Fibroblast of villous mesenchyme (primary cell): ENCODE data around the gene FMNL1. TPM values are rescaled to one million over a fixed set of nuclear protein-coding genes. Genes with fewer than 3 reads are reported as not detected.

Experiments
- DNase-seq: peaks from one replicate; pipeline ENCODE4 v3.0.0-alpha.2; 2010; ENCODE audit warnings: low read depth
- H3K4me3 ChIP-seq: 2 replicates; pipeline ENCODE4 v1.5.1; 2011; ENCODE audit warnings: low read depth, mild to moderate bottlenecking, low read length
- total RNA-seq: library from RNA; depleted of rRNA; stranded (reverse); fragments of >200 nt; gene quantifications from 2 replicates; pipeline ENCODE4 v1.2.3, GENCODE V29; 2012
- TF ChIP-seq, protein P1 (sequence below): IDR thresholded peaks from 2 replicates; pipeline ENCODE4 v1.5.1; 2012; ENCODE audit warnings: low read depth, mild to moderate bottlenecking, low read length; ENCODE audit not compliant: insufficient read depth

The FMNL1 gene
- total RNA-seq, 1 donor, result 5.2 TPM

- H3K4me3 ChIP-seq, result no peak overlapping the region
- TF ChIP-seq, protein P1, sequence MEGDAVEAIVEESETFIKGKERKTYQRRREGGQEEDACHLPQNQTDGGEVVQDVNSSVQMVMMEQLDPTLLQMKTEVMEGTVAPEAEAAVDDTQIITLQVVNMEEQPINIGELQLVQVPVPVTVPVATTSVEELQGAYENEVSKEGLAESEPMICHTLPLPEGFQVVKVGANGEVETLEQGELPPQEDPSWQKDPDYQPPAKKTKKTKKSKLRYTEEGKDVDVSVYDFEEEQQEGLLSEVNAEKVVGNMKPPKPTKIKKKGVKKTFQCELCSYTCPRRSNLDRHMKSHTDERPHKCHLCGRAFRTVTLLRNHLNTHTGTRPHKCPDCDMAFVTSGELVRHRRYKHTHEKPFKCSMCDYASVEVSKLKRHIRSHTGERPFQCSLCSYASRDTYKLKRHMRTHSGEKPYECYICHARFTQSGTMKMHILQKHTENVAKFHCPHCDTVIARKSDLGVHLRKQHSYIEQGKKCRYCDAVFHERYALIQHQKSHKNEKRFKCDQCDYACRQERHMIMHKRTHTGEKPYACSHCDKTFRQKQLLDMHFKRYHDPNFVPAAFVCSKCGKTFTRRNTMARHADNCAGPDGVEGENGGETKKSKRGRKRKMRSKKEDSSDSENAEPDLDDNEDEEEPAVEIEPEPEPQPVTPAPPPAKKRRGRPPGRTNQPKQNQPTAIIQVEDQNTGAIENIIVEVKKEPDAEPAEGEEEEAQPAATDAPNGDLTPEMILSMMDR, result no peak
Measured at GRCh38 chr17:45242029-45242414, 20.3 kb downstream of the FMNL1 start.

GRCh38 chr17:45243750-45244149 is 22.1 kb downstream of the FMNL1 start:
- DNase-seq, result no peak
- H3K4me3 ChIP-seq, result no peak overlapping the region
- TF ChIP-seq, protein P1, result no peak

More at GRCh38 chr17:45242029-45242414, 20.3 kb downstream of the FMNL1 start:
- DNase-seq, result no peak

- H3K4me3 ChIP-seq, result no peak overlapping the region
- TF ChIP-seq, protein P1, result no peak
- DNase-seq, result no peak
Measured at GRCh38 chr17:45244725-45245656, 23.3 kb downstream of the FMNL1 start.

DNA sequence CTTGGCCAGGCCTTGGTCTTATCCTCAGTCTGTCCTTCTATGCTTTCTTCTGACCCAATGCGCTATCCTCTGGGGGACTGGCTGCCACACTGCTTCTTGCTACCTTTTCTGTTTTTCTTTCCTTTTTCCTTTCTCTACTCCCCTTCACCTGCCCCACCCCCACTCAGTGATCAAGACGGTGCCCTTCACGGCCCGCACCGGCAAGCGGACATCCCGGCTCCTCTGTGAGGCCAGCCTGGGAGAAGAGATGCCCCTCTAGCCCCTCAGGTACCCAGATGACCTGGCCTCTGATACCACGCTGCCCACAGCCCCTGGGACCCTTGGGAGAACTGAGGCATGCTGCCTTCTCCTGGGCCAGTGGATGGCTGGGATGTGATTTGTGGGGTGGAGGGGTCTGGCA is 24.7 kb downstream of the FMNL1 start:
- no peak for DNase-seq
- TF ChIP-seq, protein P1, result no peak
- H3K4me3 ChIP-seq, result peak overlapping the region; percentile 70

- peak overlapping the region; percentile 70 for H3K4me3 ChIP-seq
- TF ChIP-seq, protein P1, result peak; percentile 50
- DNase-seq, result no peak
Measured at GRCh38 chr17:45246861-45247428, 25.3 kb downstream of the FMNL1 start.

- H3K4me3 ChIP-seq, result peak overlapping the region; percentile 70
- DNase-seq, result peak; percentile 96
- TF ChIP-seq, protein P1, result no peak
Measured at GRCh38 chr17:45247429-45248131, 25.9 kb downstream of the FMNL1 start.
